Heart right ventricle (tissue), 16 donors: ENCODE data around the gene CDK5RAP2. TPM values are rescaled to one million over a fixed set of nuclear protein-coding genes. Genes with fewer than 3 reads are reported as not detected.

Source experiments
- ATAC-seq, 8 donors: fragments of 200-7000 bp; cut with Tn5 transposase; one replicate each; pipeline ENCODE4 v1.9.1; 2020; ENCODE audit warnings: mild to moderate bottlenecking in 8 of 8, moderate library complexity in 8 of 8, moderate number of reproducible peaks in 1 of 8
- DNase-seq, 2 donors: peaks; one replicate each; pipeline ENCODE4 v3.0.0-alpha.2; 2020
- H3K27ac ChIP-seq, 10 donors: fragments of 200-600 bp; sonication (generic) in 2 of 10; one replicate each; pipeline versions ENCODE4 v1.5.0 to v1.8.0; 2020 to 2022; ENCODE audit warnings: mild to moderate bottlenecking in 3 of 10
- H3K27me3 ChIP-seq, 7 donors: fragments of 200-600 bp; one replicate each; pipeline ENCODE4 v1.8.0; 2021 to 2022; ENCODE audit warnings: mild to moderate bottlenecking in 2 of 7
- H3K36me3 ChIP-seq, 9 donors: fragments of 200-600 bp; sonication (generic) in 1 of 9; one replicate each; pipeline versions ENCODE4 v1.5.0 to v1.8.0; 2020 to 2022; ENCODE audit warnings: mild to moderate bottlenecking in 2 of 9
- H3K4me1 ChIP-seq, 9 donors: fragments of 200-600 bp; sonication (generic) in 1 of 9; one replicate each; pipeline versions ENCODE4 v1.5.0 to v1.8.0; 2020 to 2022; ENCODE audit warnings: mild to moderate bottlenecking in 4 of 9
- H3K4me3 ChIP-seq, 10 donors: fragments of 200-600 bp; sonication (generic) in 2 of 10; one replicate each; pipeline versions ENCODE4 v1.5.0 to v1.8.0; 2020 to 2022; ENCODE audit warnings: mild to moderate bottlenecking in 7 of 10, moderate library complexity in 2 of 10
- H3K9me3 ChIP-seq, 11 donors: fragments of 200-600 bp in 10 of 11; sonication (generic) in 2 of 11; one replicate each; pipeline versions ENCODE4 v1.5.0 to v1.8.0; 2013 to 2022; ENCODE audit warnings: mild to moderate bottlenecking in 2 of 11, control low read depth in 1 of 11, moderate library complexity in 1 of 11
- WGBS, 2 donors: extraction: QIAGEN DNeasy Blood & Tissue Kit; methylation state at CpG; one replicate each; pipeline ENCODE4 v1.1.7; 2013; ENCODE audit warnings: inconsistent platforms in 1 of 2; 5-methylcytosine and 5-hydroxymethylcytosine counted together
- intact Hi-C, 10 donors: fragments of 100-400 bp; cut with DNase I; formaldehyde crosslinking; loops; one replicate each; pipeline versions ENCODE4 v1.11.1 to v1.14.2; 2022
- polyA plus RNA-seq, 2 donors: library from polyadenylated mRNA; stranded (reverse); fragments of 200-250 nt; gene quantifications; one replicate each; pipeline ENCODE4 v1.2.3, GENCODE V29; 2013
- total RNA-seq, 10 donors: library from RNA; stranded (reverse); fragmentation: NEBNext Ultra II Directional in 3 of 10; extraction: Animal tissue kit (Norgen Biotek cat#: 25700) in 3 of 10; gene quantifications; one replicate each; pipeline versions ENCODE4 v1.2.1 to v1.2.4, GENCODE V29; 2021 to 2023
- TF ChIP-seq, protein P1 (sequence below), 9 donors: fragments of 200-600 bp; sonication (generic) in 2 of 9; IDR thresholded peaks; one replicate each; pipeline versions ENCODE4 v1.5.0 to v1.8.0; 2021 to 2022; ENCODE audit warnings: antibody characterized with exemption in 9 of 9, mild to moderate bottlenecking in 5 of 9, moderate library complexity in 1 of 9
- donor health status: Arrhythmogenic right ventricular cardiomyopathy.
- donor health status: ischemic (EF 13 %, LVEDD 7.1; RV severe dilation, severe dysfunction).
- donor health status: healthy with polysubstance abuse.
- donor health status: DM: no; HTN: yes; CAD: no.
- donor health status: DM: no; HTN: no; CAD: no.
- donor health status: ischemic (EF 25% LVEDD 6.9; RV normal size, moderate dysfunction).
- donor health status: ischemic (EF 25% LVEDD 5.7; RV mildly dilated, moderate dysfunction).
- donor health status: healthy.
- donor health status: DM: yes; HTN: yes; CAD: no.
- donor health status: Ischemic cardiomyopathy.
- donor health status: ischemic (EF 35%, LVEDD 5.7; RV mildly dilated, moderate dysfunction).
- donor health status: nonischemic (EF 11% LVEDD 7.7; RV severe dilation, severe dysfunction).
- donor health status: DM: yes; HTN: yes; CAD: no.
- donor health status: PGD.
- donor health status: ischemic (EF 29% LVEDD 5.4; RV normal size, mild dysfunction).
- donor health status: nonischemic (EF 23%, LVEDD 6.1; RV moderate dilation, normal function).

CDK5RAP2 gene
- total and polyA plus RNA-seq, 12 donors = 21.6 to 80.1 (median 53.4) TPM

DNA sequence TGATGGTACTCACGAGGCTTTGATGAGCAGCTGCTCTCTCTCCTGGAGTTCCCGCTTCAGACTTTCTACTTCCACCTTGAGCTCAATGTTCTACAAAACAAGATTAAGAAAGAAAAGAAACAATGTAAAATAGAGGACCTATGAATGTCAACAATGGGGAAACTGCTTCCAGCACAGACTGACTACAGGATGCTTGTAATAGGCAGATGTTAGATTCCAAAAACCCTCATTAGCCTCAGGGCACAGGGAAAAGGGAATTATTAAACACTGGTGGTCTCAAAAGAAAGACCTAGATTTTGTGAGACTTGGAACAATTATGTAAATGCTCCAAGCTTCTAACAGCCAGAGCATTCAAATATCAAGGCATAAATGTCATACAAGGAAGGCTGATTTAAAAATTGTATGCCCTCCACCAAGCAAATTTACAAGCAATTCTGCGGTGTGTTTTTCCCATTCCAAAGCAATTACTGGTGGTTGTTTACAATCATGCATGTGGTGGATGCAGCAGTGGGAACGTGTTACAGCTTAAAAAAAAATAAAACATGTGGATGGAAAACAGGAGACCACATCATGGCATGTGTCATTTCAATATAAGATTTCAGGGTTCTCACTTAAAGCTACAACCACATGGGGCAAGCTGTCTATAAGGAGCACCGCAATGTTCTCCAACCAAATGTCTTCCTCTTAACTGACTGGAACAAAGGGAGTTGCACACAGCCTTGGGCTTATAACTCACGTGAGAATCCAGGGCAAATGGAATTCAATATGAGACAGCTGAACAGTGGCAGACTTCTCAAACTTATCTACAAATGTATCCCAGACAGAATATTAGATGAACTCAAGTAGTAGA, 34.0 kb downstream of the CDK5RAP2 start:
- H3K9me3 ChIP-seq = no peaks in the 10 kb centered on the region
- H3K4me1 ChIP-seq = no peaks in the 10 kb centered on the region
- no peak overlapping the region for H3K4me3 ChIP-seq
- H3K36me3 ChIP-seq = peaks cover 0 to 100% (median 30%) of the 10 kb centered on the region in 9 donors
- H3K27ac ChIP-seq = no peak overlapping the region
- DNase-seq (no peak), ATAC-seq (no peak)
- TF ChIP-seq, protein P1, sequence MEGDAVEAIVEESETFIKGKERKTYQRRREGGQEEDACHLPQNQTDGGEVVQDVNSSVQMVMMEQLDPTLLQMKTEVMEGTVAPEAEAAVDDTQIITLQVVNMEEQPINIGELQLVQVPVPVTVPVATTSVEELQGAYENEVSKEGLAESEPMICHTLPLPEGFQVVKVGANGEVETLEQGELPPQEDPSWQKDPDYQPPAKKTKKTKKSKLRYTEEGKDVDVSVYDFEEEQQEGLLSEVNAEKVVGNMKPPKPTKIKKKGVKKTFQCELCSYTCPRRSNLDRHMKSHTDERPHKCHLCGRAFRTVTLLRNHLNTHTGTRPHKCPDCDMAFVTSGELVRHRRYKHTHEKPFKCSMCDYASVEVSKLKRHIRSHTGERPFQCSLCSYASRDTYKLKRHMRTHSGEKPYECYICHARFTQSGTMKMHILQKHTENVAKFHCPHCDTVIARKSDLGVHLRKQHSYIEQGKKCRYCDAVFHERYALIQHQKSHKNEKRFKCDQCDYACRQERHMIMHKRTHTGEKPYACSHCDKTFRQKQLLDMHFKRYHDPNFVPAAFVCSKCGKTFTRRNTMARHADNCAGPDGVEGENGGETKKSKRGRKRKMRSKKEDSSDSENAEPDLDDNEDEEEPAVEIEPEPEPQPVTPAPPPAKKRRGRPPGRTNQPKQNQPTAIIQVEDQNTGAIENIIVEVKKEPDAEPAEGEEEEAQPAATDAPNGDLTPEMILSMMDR (IDR thresholded peaks at IDR 0.05) = no peak
- no peaks in the 10 kb centered on the region for H3K27me3 ChIP-seq
- intact Hi-C loops = no loop called here
- WGBS, 2 donors = 88 to 89% methylated on average over 6 of the region's 6 CpGs

DNA sequence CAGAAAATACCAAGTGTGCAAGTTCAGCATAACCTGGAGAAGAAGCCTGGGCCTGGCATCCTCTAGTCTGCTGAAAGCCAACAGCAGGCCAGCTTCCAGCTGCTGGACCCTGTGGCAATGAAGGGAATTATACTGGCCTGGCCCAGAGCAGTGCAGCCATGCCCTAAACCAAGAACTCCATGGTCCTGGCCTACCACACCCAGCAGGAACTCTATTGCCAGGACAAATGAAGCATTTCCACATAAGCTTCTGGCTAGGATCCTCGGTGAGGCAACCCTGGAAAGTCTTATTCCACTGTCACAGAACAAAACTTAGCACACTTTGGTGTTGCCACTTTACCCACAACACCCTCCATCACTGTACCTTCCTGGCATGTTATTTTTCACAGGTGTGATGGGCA, 35.5 kb downstream of the CDK5RAP2 start:
- TF ChIP-seq, protein P1 (IDR thresholded peaks at IDR 0.05) = no peak
- Histone ChIP-seq H3K9me3 (no peaks in the 10 kb centered on the region), H3K27me3 (no peaks in the 10 kb centered on the region), H3K4me3 (no peak overlapping the region), H3K27ac (no peak overlapping the region), H3K36me3 (peaks cover 0 to 100% (median 26%) of the 10 kb centered on the region in 9 donors), H3K4me1 (no peaks in the 10 kb centered on the region)
- WGBS, 2 donors = 94 to 97% methylated on average over 1 of the region's 1 CpG
- no peak for ATAC-seq
- intact Hi-C loops = no loop called here
- no peak for DNase-seq

DNA sequence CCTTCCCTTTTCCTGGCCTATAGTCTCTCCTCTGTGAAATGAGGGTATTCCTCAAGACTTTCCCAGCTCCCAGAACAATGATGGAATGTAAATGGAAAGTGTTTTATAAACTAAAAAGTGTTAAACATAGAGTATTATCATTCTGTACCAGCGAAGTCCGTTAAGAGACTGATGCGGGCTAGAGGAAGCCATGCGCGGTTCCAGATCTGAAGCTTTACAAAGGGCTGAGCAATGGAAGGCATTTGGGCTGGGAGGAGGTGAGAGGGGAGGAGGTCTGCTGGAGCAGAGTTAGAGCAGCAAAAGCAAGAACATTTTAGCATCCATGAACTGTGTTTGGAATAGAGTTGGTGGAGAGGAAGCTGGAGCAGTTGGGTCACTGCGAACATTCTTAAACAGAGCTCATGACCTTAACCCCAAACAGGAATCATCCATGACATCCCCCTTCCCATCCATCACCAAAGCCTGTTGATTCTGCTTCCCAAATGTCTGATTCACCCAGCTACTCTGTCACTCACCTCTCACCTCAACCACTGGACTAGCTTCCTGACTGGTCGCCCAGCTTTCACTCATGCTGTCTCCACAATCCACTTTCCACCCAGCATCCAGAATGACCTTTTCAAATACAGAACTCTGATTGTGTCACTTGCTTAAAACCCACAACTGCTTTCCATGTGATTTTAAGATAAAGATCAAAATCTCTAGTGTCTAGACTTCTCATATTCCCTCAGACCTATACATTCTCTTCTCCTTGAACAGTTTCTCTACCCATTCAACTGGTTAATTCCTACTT, 37.1 kb downstream of the CDK5RAP2 start:
- DNase-seq = no peak

DNA sequence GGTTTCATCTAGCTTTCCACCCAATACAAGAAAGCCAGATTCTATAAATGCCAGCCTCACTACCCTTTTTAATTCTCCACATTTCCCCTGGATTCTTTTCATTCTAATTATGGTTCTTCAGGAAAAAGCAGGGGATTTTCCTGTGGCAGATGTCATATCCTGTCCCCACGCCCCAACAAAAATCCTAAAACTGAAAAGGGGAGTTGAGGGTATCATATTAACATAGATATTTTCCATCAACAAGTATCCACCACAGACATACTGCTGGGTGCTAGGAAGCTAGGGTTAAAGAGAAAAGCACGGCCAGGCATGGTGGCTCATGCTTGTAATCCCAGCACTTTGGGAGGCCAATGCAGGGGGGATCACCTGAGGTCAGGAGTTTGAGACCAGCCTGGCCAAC, 38.0 kb downstream of the CDK5RAP2 start:
- Histone ChIP-seq H3K4me3 (no peak overlapping the region), H3K36me3 (peaks cover 0 to 100% (median 21%) of the 10 kb centered on the region in 9 donors), H3K27ac (no peak overlapping the region), H3K4me1 (peaks cover 0 to 13% (median 0%) of the 10 kb centered on the region in 9 donors), H3K9me3 (no peaks in the 10 kb centered on the region), H3K27me3 (no peaks in the 10 kb centered on the region)
- WGBS, 2 donors = 81 to 82% methylated on average over 2 of the region's 2 CpGs
- intact Hi-C loops = no loop called here
- TF ChIP-seq, protein P1 (IDR thresholded peaks at IDR 0.05) = no peak
- ATAC-seq = no peak
- no peak for DNase-seq

More for the DNA sequence above, 37.1 kb downstream of the CDK5RAP2 start:
- H3K4me3 ChIP-seq = no peak overlapping the region
- H3K27me3 ChIP-seq = no peaks in the 10 kb centered on the region
- no peak for ATAC-seq
- peaks cover 0 to 11% (median 0%) of the 10 kb centered on the region in 9 donors for H3K4me1 ChIP-seq
- TF ChIP-seq, protein P1 (IDR thresholded peaks at IDR 0.05) = no peak
- H3K36me3 ChIP-seq = peaks cover 0 to 100% (median 24%) of the 10 kb centered on the region in 9 donors
- H3K27ac ChIP-seq = no peak overlapping the region
- WGBS, 2 donors = 94 to 95% methylated on average over 7 of the region's 7 CpGs
- intact Hi-C loops = no loop called here
- H3K9me3 ChIP-seq = no peaks in the 10 kb centered on the region
